HUES48 (cell line): ENCODE measurements around the gene RFC4.

Experiments
- H3K27ac ChIP-seq: one replicate; pipeline ENCODE4 v1.7.0; 2013; ENCODE audit warnings: low read depth, low read length, inconsistent platforms
- H3K27me3 ChIP-seq: 2 replicates; pipeline ENCODE4 v1.6.1; 2013; ENCODE audit warnings: mild to moderate bottlenecking, low read length; ENCODE audit not compliant: control insufficient read depth, insufficient read depth
- H3K36me3 ChIP-seq: 2 replicates; pipeline ENCODE4 v1.6.1; 2013; ENCODE audit warnings: low read length; ENCODE audit not compliant: control insufficient read depth, insufficient read depth
- H3K4me1 ChIP-seq: 2 replicates; pipeline ENCODE4 v1.6.1; 2013; ENCODE audit warnings: mild to moderate bottlenecking, low read length; ENCODE audit not compliant: control insufficient read depth, insufficient read depth
- H3K4me3 ChIP-seq: 2 replicates; pipeline ENCODE4 v1.5.1; 2013; ENCODE audit warnings: mild to moderate bottlenecking, low read depth, low read length
- H3K9ac ChIP-seq: 2 replicates; pipeline ENCODE4 v1.6.1; 2013; ENCODE audit warnings: mild to moderate bottlenecking, low read depth, low read length, moderate library complexity
- H3K9me3 ChIP-seq: 2 replicates; pipeline ENCODE4 v1.6.1; 2013; ENCODE audit warnings: low read length; ENCODE audit not compliant: control insufficient read depth, insufficient read depth

RFC4 gene

GRCh38 chr3:186802701-186803100 lies 3.6 kb downstream of the RFC4 start:
- H3K9me3 ChIP-seq = no peaks in the 10 kb centered on the region
- no peak overlapping the region for H3K4me3 ChIP-seq
- H3K27ac ChIP-seq = no peak overlapping the region
- peaks cover 13% of the 10 kb centered on the region for H3K4me1 ChIP-seq
- H3K9ac ChIP-seq = no peak overlapping the region
- no peaks in the 10 kb centered on the region for H3K27me3 ChIP-seq
- peaks cover 72% of the 10 kb centered on the region for H3K36me3 ChIP-seq

GRCh38 chr3:186800285-186800684 lies 6.0 kb downstream of the RFC4 start:
- H3K4me3 ChIP-seq = no peak overlapping the region
- H3K36me3 ChIP-seq = peaks cover 94% of the 10 kb centered on the region
- no peak overlapping the region for H3K27ac ChIP-seq
- H3K27me3 ChIP-seq = no peaks in the 10 kb centered on the region
- H3K4me1 ChIP-seq = 0 out of 2 replicates have a peak, but pooled peaks cover 4% of the 10 kb centered on the region
- H3K9ac ChIP-seq = no peak overlapping the region
- H3K9me3 ChIP-seq = no peaks in the 10 kb centered on the region

- Histone ChIP-seq H3K9ac (no peak overlapping the region), H3K27me3 (no peaks in the 10 kb centered on the region), H3K4me3 (no peak overlapping the region), H3K9me3 (no peaks in the 10 kb centered on the region), H3K27ac (no peak overlapping the region), H3K36me3 (peaks cover 96% of the 10 kb centered on the region), H3K4me1 (no peaks in the 10 kb centered on the region)
These were observed 7.9 kb downstream of the RFC4 start for GRCh38 chr3:186798239-186798874.

- H3K4me3 ChIP-seq = no peak overlapping the region
These were observed 15.9 kb downstream of the RFC4 start for GRCh38 chr3:186790261-186790981.

GRCh38 chr3:186789554-186790260 lies 16.6 kb downstream of the RFC4 start:
- H3K27me3 ChIP-seq = no peaks in the 10 kb centered on the region
- no peak overlapping the region for H3K9ac ChIP-seq
- no peak overlapping the region for H3K4me3 ChIP-seq
- H3K9me3 ChIP-seq = no peaks in the 10 kb centered on the region; the same call in 1 of the 2 replicates
- H3K27ac ChIP-seq = peak overlapping the region; percentile 44
- 0 out of 2 replicates have a peak, but pooled peaks cover 4% of the 10 kb centered on the region for H3K4me1 ChIP-seq
- peaks cover 98% of the 10 kb centered on the region for H3K36me3 ChIP-seq

More at GRCh38 chr3:186790261-186790981, 15.9 kb downstream of the RFC4 start:
- 0 out of 2 replicates have a peak, but pooled peaks cover 4% of the 10 kb centered on the region for H3K4me1 ChIP-seq
- peaks cover 98% of the 10 kb centered on the region for H3K36me3 ChIP-seq
- H3K27ac ChIP-seq = peak overlapping the region; percentile 44
- no peaks in the 10 kb centered on the region for H3K27me3 ChIP-seq
- no peaks in the 10 kb centered on the region for H3K9me3 ChIP-seq
- no peak overlapping the region for H3K9ac ChIP-seq

GRCh38 chr3:186788482-186789370 lies 17.6 kb downstream of the RFC4 start:
- H3K36me3 ChIP-seq = peaks cover 99% of the 10 kb centered on the region
- H3K9me3 ChIP-seq = no peaks in the 10 kb centered on the region; the same call in 1 of the 2 replicates
- H3K9ac ChIP-seq = no peak overlapping the region

GRCh38 chr3:186787642-186788481 lies 18.4 kb downstream of the RFC4 start:
- peak overlapping the region; percentile 90; the same call in 1 of the 2 replicates for H3K4me3 ChIP-seq
- peak overlapping the region; percentile 99 for H3K27ac ChIP-seq
- peaks cover 92% of the 10 kb centered on the region for H3K36me3 ChIP-seq

More at GRCh38 chr3:186788482-186789370, 17.6 kb downstream of the RFC4 start:
- Histone ChIP-seq H3K4me3 (no peak overlapping the region), H3K27me3 (no peaks in the 10 kb centered on the region), H3K27ac (peak overlapping the region; percentile 18), H3K4me1 (0 out of 2 replicates have a peak, but pooled peaks cover 4% of the 10 kb centered on the region)

GRCh38 chr3:186786922-186787321 lies 19.4 kb downstream of the RFC4 start:
- peaks cover 82% of the 10 kb centered on the region for H3K36me3 ChIP-seq
- peak overlapping the region; percentile 99 for H3K27ac ChIP-seq
- peak overlapping the region; percentile 99 for H3K9ac ChIP-seq
- peaks cover 8% of the 10 kb centered on the region; the same call in 1 of the 2 replicates for H3K4me1 ChIP-seq
- H3K27me3 ChIP-seq = no peaks in the 10 kb centered on the region
- no peaks in the 10 kb centered on the region; the same call in 1 of the 2 replicates for H3K9me3 ChIP-seq
- peak overlapping the region; percentile 90 for H3K4me3 ChIP-seq

More at GRCh38 chr3:186787642-186788481, 18.4 kb downstream of the RFC4 start:
- Histone ChIP-seq H3K9ac (0 out of 2 replicates have a peak overlapping the region, but pooled peaks have one; percentile 0), H3K4me1 (0 out of 2 replicates have a peak, but pooled peaks cover 4% of the 10 kb centered on the region), H3K27me3 (no peaks in the 10 kb centered on the region), H3K9me3 (no peaks in the 10 kb centered on the region; the same call in 1 of the 2 replicates)

GRCh38 chr3:186785495-186786018 lies 20.7 kb downstream of the RFC4 start:
- peak overlapping the region; percentile 90 for H3K4me3 ChIP-seq
- peaks cover 16% of the 10 kb centered on the region; the same call in 1 of the 2 replicates for H3K4me1 ChIP-seq
- H3K9me3 ChIP-seq = no peaks in the 10 kb centered on the region; the same call in 1 of the 2 replicates
- no peaks in the 10 kb centered on the region for H3K27me3 ChIP-seq
- peak overlapping the region; percentile 99 for H3K27ac ChIP-seq
- H3K9ac ChIP-seq = peak overlapping the region; percentile 99
- H3K36me3 ChIP-seq = peaks cover 69% of the 10 kb centered on the region
